ENCODE results near the gene GOLGB1.

Gene GOLGB1

DNA sequence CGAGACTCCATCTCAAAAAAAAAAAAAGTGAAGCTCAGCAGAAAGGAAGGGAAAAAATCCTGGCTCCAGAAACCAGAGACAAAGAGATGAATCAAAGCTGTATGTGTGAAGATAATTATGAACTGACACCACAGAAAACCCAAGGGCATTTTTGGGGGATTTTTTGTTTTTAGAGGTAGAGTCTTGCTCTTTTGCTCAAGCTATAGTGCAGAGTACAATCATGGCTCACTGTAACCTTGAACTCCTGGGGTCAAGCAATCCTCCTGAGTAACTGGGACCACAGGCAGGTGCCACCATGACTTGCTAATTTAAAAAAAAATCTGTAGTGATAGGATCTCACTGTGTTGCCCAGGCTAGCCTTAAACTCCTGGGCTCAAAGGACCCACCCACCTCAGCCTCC lies 111.6 kb downstream of the GOLGB1 start:
- no peak for DNase-seq

DNA sequence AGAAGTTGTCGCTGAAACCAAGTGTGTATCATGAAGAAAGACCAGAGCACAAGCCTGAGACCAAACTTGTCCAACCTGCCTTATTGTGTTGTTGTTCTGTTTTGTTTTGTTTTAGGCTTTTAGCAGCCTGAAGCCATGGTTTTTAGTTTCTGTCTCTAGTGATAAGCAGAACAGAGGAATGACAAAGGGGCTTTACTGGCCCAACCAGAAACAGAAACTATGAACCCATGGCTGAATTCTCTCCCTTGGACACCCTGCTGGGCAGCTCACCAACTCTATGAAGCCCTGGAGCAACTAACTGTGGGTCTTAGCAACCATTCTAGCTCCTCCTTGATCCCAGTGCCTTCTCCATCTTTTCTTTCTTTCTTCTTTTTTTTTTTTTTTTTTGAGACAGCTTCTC lies 119.2 kb downstream of the GOLGB1 start:
- no peak for DNase-seq

DNA sequence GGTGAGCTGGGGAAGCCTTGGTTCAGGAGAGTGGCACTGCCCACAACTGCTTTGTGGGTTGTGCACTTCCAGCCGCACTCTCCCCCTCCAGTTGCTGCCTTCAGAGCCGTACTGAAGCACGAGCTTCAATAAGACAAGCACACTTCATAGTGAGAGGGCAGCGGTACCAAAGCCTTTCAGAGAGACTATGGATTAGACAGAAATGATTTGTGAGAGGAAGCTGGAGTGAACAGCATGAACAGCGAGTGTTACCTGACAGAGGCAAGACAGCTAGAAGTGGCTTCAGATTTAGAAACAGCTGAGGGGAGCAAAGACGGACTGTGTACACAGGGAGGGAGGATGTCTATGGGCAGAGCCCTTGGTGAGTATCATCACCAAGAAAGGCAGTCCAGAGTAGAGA lies 119.9 kb downstream of the GOLGB1 start:
- DNase-seq = no peak

DNA sequence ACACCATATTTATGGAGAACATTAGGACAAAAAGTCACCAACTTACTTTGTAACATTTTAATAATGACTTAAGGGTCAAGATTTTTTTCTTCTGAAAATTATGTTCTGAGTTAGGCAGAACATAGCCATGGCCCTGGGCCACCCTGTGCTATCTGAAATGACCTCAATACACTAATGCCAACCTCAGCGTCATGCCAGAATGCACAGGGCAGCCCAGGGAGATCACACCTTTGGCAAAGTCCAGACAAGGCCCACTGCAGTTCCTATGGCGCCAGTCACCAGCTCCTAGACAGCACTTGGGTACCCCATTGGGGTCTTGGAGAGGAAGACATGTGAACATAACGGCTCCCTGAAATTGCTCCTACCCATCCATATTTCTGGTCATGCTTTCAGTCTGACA lies 121.9 kb downstream of the GOLGB1 start:
- no peak for DNase-seq

DNA sequence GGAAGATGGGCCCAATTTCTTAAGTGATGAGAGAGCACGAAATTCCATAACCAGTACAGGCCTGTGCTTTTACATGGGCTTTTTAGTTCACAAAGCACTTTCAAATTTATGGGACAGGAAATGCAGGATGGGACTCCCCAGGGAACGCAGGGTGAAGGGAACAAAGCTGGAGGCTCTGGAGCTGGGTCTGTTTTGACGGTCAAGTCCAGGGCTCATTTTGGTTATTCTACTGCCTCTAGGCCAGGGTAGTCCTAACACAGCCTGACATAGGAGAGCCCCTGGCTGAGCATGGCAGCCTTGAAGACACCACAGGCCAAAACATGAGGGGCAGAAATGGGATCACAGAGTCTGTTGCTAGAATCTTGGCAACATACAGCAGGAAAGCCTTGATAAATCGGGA lies 122.3 kb downstream of the GOLGB1 start:
- no peak for DNase-seq

DNA sequence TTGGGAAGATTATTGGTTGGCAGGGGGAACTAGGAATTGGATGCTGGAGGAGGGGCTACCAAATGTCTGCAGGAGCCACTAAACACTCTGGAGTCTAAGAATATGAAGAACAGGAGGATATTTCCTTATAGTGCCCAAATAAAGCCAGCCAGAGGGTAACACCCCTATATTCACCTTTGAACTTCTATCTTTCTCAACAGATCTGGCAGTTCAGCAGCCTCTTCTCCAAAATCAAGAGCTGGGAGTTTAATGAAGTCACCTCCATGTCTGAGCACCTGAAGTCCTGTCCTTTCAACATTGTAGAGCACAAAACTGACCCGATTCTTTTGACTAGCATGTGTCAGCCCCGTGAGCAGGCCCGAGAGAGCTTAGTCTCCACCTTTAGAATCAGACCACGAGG lies 123.0 kb downstream of the GOLGB1 start:
- no peak for DNase-seq

DNA sequence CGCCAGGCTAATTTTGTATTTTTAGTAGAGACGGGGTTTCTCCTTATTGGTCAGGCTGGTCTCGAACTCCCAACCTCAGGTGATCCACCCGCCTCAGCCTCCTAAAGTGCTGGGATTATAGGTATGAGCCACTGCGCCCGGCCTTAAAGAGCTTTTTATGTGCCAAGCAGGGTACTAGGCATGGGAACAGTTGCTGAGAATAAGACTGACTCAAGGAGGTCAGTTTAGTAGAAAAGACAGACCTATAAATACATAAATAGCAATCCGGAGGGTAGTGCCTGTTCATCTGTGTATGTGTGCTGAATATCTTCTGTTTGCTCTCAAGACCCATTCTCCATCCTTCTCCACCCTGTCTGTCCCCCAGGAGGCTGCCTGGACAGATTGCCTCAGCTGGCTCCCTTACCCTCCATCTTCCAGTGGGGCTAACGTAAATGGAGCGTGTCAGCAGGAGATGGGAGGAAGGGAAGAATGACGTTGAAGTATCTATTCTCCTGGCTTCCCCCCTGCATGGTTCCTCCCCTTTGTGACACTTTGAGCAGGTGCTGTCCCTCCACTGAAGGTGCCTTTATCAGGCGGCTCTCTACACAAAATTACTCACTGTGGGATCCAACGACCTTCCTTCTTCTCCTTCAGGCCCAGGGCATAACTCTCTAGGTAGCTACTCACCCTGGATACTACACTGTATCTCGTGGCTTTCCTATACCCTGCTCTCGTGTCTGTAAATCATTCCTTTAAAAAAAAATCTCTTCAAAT lies 125.2 kb downstream of the GOLGB1 start:
- DNase-seq = no peak

DNA sequence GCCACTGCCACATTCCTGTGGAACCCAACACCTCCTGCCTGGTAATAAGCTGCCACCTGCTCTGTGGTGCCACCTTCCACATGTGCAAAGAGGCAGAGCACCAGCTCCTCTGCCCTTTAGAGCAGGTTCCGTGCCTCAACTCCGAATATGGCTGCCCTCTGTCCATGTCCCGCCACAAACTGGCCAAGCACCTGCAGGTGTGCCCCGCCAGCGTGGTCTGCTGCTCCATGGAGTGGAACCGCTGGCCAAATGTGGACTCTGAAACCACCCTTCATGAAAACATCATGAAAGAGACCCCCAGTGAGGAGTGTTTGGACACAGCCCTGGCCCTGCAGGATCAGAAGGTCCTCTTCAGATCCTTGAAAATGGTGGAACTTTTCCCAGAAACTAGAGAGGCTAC lies 128.1 kb downstream of the GOLGB1 start:
- DNase-seq = no peak

DNA sequence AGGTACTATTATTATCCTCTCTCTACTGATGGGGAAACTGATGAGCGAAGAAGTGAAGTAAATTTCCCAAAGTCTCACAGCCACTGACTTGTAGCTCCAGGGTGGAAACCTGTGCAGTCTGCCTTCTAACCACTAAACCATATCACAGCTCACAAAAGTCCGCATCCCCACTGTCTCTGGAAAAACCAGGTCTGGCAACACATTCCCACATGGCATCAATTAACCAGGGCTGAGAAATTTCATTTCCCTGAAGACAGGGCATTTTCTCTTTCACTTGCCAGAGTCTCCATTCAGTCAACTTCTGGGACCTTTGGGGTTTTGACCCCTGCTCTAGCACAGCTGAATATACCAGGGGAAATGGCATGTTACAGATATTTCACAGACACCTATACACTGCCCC lies 129.8 kb downstream of the GOLGB1 start:
- no peak for DNase-seq
